Stimulated activated naive CD8-positive, alpha-beta T cell treated with anti-CD3 and anti-CD28 coated beads, Interleukin-15, Interleukin-2, amounts not matched to agents 100 U/mL and 50 U/mL, for 24 hours (primary cell): ENCODE results near the gene LMBR1.
"Not testable (repeated sequence)": the region's sequence is repeated elsewhere in the genome, so short reads cannot be mapped to it uniquely, and the experiment has no call there.

Experiments
- ATAC-seq: fragments of 150-1000 bp; cut with Tn5 transposase; one replicate; pipeline ENCODE4 v1.10.0; 2021
- DNase-seq: peaks from one replicate; pipeline ENCODE4 v3.0.0; 2021

The LMBR1 gene

GRCh38 chr7:156759143-156759542 is 133.8 kb downstream of the LMBR1 start:
- ATAC-seq (no peak), DNase-seq (no peak)

GRCh38 chr7:156754201-156754600 is 138.8 kb downstream of the LMBR1 start:
- DNase-seq (no peak), ATAC-seq (no peak)

- DNase-seq (no peak), ATAC-seq (no peak)
These were observed 139.4 kb downstream of the LMBR1 start for GRCh38 chr7:156753630-156754029.

GRCh38 chr7:156753229-156753560 is 139.8 kb downstream of the LMBR1 start:
- ATAC-seq (no peak), DNase-seq (no peak)

- ATAC-seq (no peak), DNase-seq (no peak)
These were observed 140.4 kb downstream of the LMBR1 start for GRCh38 chr7:156752367-156753228.

GRCh38 chr7:156751319-156751718 is 141.7 kb downstream of the LMBR1 start:
- ATAC-seq = peak; percentile 95

GRCh38 chr7:156747718-156748117 is 145.3 kb downstream of the LMBR1 start:
- DNase-seq = no peak
- ATAC-seq = no peak

More at GRCh38 chr7:156751319-156751718, 141.7 kb downstream of the LMBR1 start:
- DNase-seq = peak; percentile 56

- ATAC-seq = no peak
- no peak for DNase-seq
These were observed 146.1 kb downstream of the LMBR1 start for GRCh38 chr7:156746891-156747290.

- no peak for ATAC-seq
These were observed 153.4 kb downstream of the LMBR1 start for GRCh38 chr7:156739596-156739995.

GRCh38 chr7:156735851-156736250 is 157.1 kb downstream of the LMBR1 start:
- DNase-seq = no peak
- ATAC-seq = no peak

More at GRCh38 chr7:156739596-156739995, 153.4 kb downstream of the LMBR1 start:
- no peak for DNase-seq

GRCh38 chr7:156733638-156734037 is 159.3 kb downstream of the LMBR1 start:
- DNase-seq = no peak
- no peak for ATAC-seq

- no peak for ATAC-seq
These were observed 160.8 kb downstream of the LMBR1 start for GRCh38 chr7:156732091-156732625.

GRCh38 chr7:156731651-156732050 is 161.3 kb downstream of the LMBR1 start:
- ATAC-seq = no peak

More at GRCh38 chr7:156732091-156732625, 160.8 kb downstream of the LMBR1 start:
- no peak for DNase-seq

GRCh38 chr7:156725936-156726335 is 167.0 kb downstream of the LMBR1 start:
- ATAC-seq (no peak), DNase-seq (no peak)

More at GRCh38 chr7:156731651-156732050, 161.3 kb downstream of the LMBR1 start:
- DNase-seq = no peak

GRCh38 chr7:156725073-156725472 is 167.9 kb downstream of the LMBR1 start:
- ATAC-seq = no peak

GRCh38 chr7:156722043-156722826 is 170.7 kb downstream of the LMBR1 start:
- no peak for ATAC-seq
- DNase-seq = no peak

More at GRCh38 chr7:156725073-156725472, 167.9 kb downstream of the LMBR1 start:
- no peak for DNase-seq

GRCh38 chr7:156703773-156704482 is 189.1 kb downstream of the LMBR1 start:
- DNase-seq = no peak
- no peak for ATAC-seq

GRCh38 chr7:156703209-156703608 is 189.8 kb downstream of the LMBR1 start:
- ATAC-seq = no peak
- DNase-seq = no peak

GRCh38 chr7:156702399-156702798 is 190.6 kb downstream of the LMBR1 start:
- DNase-seq (no peak), ATAC-seq (no peak)

GRCh38 chr7:156701787-156702186 is 191.2 kb downstream of the LMBR1 start:
- DNase-seq, ATAC-seq: not testable (repeated sequence)

GRCh38 chr7:156698512-156698911 is 194.5 kb downstream of the LMBR1 start:
- not testable (repeated sequence) for ATAC-seq, DNase-seq

GRCh38 chr7:156697283-156697682 is 195.7 kb downstream of the LMBR1 start:
- not testable (repeated sequence) for DNase-seq, ATAC-seq
